Panc1 (cell line): ENCODE results near the gene SASH3.

Source experiments
- CTCF ChIP-seq: fragments of 450-650 bp; IDR thresholded peaks from 2 replicates; pipeline ENCODE4 v1.5.1; 2017; ENCODE audit warnings: mild to moderate bottlenecking
- SIN3A ChIP-seq: IDR thresholded peaks from 2 replicates; pipeline ENCODE4 v1.6.1; 2012; ENCODE audit warnings: low read depth, mild to moderate bottlenecking, low read length, moderate library complexity, borderline replicate concordance; ENCODE audit not compliant: insufficient read depth

GRCh38 chrX:129769467-129770154 is 10.1 kb upstream of the SASH3 start:
- no peak for TF ChIP-seq SIN3A
- TF ChIP-seq CTCF: no peak
